ENCODE results near the gene C16orf89. TPM values are rescaled to one million over a fixed set of nuclear protein-coding genes. Genes with fewer than 3 reads are reported as not detected.

The C16orf89 gene
- total and polyA plus RNA-seq, 2 experiments from 2014 or later: 2.8 to 4.4 TPM

- DNase-seq (ENCODE audit: low spot score) (no peak), ATAC-seq (no peak)
- no peaks in the 10 kb centered on the region for H3F3A ChIP-seq (replicated peaks; ENCODE audit: low read depth)
- H3K4me2 ChIP-seq: no peak overlapping the region
- H2AFZ ChIP-seq: no peak overlapping the region
- peaks cover 4% of the 10 kb centered on the region; the same call in 1 of the 3 replicates for H3K36me3 Mint-ChIP-seq (ENCODE audit: low read depth)
- no peaks in the 10 kb centered on the region for H3K27me3 ChIP-seq (ENCODE audit: insufficient read depth)
- H3K9me3 Mint-ChIP-seq: no peaks in the 10 kb centered on the region
- no peak for TF ChIP-seq NANOG (IDR thresholded peaks at IDR 0.05; ENCODE audit: borderline replicate concordance)
- TF ChIP-seq POLR2AphosphoS5 (IDR thresholded peaks at IDR 0.05; ENCODE audit: low read depth): no peak
- no peak for TF ChIP-seq CTCF (conservative IDR thresholded peaks at IDR 0.05; ENCODE audit: low read depth in 2 of 2)
- no peak for TF ChIP-seq EZH2phosphoT487 (IDR thresholded peaks at IDR 0.05; ENCODE audit: unreplicated experiment)
- TF ChIP-seq ETS1 (IDR thresholded peaks at IDR 0.05): no peak
- no peak for TF ChIP-seq CREB1 (CRISPR knock-in tag; IDR thresholded peaks at IDR 0.05; ENCODE audit: low read depth)
- TF ChIP-seq STAT1 (IDR thresholded peaks at IDR 0.05; ENCODE audit: unreplicated experiment): no peak
- no peak for TF ChIP-seq EZH2 (IDR thresholded peaks at IDR 0.05; ENCODE audit: low read depth, unreplicated experiment)
- TF ChIP-seq ZNF462 (CRISPR knock-in tag; IDR thresholded peaks at IDR 0.05): no peak
- TF ChIP-seq JUNB (IDR thresholded peaks at IDR 0.05; ENCODE audit: unreplicated experiment): no peak
- no peak for TF ChIP-seq ZNF114 (CRISPR knock-in tag; IDR thresholded peaks at IDR 0.05)
- no peak for TF ChIP-seq REST (IDR thresholded peaks at IDR 0.05; ENCODE audit: unreplicated experiment)
- no peak for TF ChIP-seq ZNF331 (CRISPR knock-in tag; IDR thresholded peaks at IDR 0.05; ENCODE audit: low read depth)
- H3K9me2 ChIP-seq (ENCODE audit: insufficient read depth): no peaks in the 10 kb centered on the region
- peaks cover 7% of the 10 kb centered on the region for H3K27me3 Mint-ChIP-seq (ENCODE audit: insufficient read depth, low read depth, poor library complexity)
- H3K4me3 Mint-ChIP-seq: no peak overlapping the region
- H3K27ac ChIP-seq (ENCODE audit: low read depth): no peak overlapping the region
- H3K79me2 ChIP-seq (replicated peaks; ENCODE audit: insufficient read depth): no peaks in the 10 kb centered on the region
- no peaks in the 10 kb centered on the region for H3K4me1 ChIP-seq (ENCODE audit: insufficient read depth)
- no peak overlapping the region for H3K27ac Mint-ChIP-seq
- no peaks in the 10 kb centered on the region for H3K4me1 Mint-ChIP-seq
- 0 out of 2 replicates have a peak, but pooled peaks cover 3% of the 10 kb centered on the region for H4K20me1 ChIP-seq (replicated peaks; ENCODE audit: insufficient read depth)
- H3K36me3 ChIP-seq (ENCODE audit: insufficient read depth): no peaks in the 10 kb centered on the region
- H3K4me3 ChIP-seq: no peak overlapping the region
These were observed 65.2 kb downstream of the C16orf89 start for GRCh38 chr16:5000573-5001001.
